DMS153 (cell line): Measurements from ENCODE around the gene NKD2.
"Not testable (repeated sequence)": the region's sequence is repeated elsewhere in the genome, so short reads cannot be mapped to it uniquely, and the experiment has no call there.

Experiments used
- DNase-seq: peaks from one replicate; lab custom pipeline; 2025; lab: John Stamatoyannopoulos, UW

NKD2 gene

DNA sequence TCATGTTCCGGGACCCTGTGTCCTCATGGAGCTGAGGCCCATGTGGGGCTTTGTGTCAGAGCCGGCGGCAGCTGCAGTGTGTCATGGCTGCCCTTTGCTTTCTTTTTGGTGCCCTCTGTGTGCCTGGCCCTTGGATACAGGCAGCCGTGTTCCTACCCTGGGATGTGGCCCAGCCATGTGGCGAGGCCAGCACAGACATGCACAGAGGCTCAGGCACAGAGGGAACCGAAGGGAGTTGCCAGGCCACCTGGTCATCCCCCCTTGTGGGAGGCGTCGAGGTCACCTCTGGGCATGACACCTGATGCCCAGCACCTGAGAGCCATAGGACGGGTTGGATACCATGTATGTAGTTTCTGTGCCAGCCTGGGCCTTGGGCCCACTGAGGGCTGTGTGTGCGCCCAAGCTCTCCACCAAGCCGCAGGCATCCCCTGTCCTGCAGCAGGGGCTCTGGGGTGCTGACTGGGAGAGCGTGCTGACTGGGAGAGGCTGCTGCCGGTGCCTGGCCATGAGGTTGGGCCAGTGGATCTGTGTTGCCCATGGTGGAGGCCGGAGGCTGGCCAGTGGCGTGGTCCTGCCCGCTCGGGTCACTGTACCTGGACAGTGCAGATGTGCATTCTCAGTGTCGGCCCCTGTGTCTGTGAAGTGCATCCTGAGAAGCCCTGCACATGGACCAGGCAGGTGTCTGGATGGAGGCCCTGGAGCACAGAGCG lies 4.8 kb downstream of the NKD2 start:
- no peak for DNase-seq

DNA sequence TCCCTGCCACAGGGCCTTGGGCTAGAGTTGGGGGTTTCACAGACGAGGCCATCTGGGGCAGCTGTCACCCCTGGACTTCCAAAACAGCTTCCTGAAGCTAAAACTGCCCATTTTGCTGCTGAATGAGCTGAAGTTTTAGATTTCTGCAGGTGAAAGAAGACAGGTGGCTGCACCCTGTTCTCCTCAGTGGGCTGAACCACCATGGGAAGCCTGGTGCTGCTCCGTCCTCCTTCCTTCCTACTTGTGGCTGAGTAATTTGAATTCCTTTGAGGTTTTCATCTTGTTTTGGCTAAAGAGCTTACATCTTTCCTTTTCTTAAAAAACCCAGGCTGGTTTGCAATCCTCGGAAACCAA lies 5.3 kb downstream of the NKD2 start:
- DNase-seq, result no peak

DNA sequence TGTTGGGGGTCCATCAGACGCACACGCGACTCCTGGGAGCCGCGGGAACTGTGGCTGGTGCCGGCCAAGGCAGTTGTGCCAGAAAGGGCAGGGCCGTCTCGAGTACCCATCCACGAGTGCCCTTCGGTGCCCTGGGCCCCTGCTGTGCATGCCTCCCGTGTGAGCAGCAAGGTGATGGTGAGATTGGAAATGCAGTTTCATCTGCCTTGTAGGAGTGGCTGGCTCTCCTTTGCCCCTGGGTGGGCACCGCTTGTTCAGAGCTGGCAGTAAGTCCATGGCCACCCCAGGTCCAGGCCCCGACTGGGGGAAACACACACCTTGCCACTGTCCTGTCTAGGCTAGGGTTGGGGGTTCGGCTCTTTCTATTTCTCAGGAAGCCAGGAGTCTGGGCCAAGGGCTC lies 5.7 kb downstream of the NKD2 start:
- no peak for DNase-seq

GRCh38 chr5:1014781-1015221 lies 6.2 kb downstream of the NKD2 start:
- DNase-seq, result no peak

- no peak for DNase-seq
Measured at GRCh38 chr5:1015507-1015906, 6.9 kb downstream of the NKD2 start.

DNA sequence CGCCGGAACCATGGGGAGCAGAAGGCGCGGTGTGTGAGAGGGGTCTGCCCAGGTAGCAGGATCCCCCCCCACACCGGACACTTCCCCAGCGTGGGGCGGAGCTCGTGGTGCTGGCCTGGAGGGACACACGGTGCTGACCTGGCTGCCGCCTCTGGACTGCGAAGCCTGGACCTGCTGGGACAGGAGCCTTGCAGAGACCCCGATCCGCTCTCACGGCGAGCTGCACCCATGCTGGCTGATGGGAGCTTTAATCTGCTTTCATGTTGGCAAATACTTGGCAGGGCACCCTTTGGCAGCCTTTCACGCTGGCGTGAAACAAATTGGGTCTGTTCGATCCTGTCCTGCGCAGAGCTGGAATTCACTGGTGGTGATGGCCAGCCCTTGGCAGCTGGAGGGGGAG lies 7.4 kb downstream of the NKD2 start:
- no peak for DNase-seq

- no peak for DNase-seq
Measured at GRCh38 chr5:1016476-1016875, 7.9 kb downstream of the NKD2 start.

DNA sequence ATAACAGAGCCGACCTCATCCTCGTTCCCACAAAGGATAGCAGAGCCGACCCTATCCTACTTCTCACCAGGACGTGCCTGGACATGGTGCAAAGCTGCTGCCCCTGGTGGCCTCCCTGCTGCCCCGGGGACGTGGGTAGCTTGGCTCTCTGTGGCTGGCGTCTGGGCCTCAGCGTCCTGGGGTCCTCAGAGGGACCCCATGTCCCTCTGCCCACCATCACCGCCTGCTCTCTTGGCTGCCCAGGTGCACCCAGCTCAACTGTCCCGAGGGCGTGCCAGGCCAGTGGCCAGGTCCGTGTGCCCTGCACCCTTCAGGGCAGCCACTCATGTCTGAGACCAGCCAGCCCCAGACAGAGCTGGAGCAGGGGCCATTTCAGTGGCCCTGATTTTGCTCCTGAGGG lies 8.5 kb downstream of the NKD2 start:
- no peak for DNase-seq

GRCh38 chr5:1017691-1018455 lies 9.3 kb downstream of the NKD2 start:
- no peak for DNase-seq

DNA sequence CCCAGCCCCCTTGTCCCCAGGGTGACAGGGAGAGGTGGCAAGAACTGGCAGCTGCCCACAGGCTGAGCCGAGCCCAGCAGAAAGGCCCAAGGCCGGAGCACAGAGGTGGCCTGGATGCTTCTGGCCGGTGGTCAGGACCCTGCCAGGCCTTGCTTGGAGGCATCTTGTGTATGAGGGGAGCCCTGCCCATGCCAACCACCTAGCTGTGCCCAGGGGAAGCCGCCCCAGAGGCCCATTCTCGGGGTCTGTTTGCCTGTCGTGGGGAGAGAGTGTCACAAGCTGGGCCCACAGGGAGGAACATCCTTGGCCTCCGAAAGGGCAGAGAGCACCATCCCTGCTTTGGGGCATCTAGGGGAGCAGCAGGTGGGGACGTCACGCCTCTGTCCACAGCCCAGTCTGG lies 10.0 kb downstream of the NKD2 start:
- DNase-seq, result no peak

- DNase-seq, result no peak
Measured at GRCh38 chr5:1019001-1019905, 10.7 kb downstream of the NKD2 start.

DNA sequence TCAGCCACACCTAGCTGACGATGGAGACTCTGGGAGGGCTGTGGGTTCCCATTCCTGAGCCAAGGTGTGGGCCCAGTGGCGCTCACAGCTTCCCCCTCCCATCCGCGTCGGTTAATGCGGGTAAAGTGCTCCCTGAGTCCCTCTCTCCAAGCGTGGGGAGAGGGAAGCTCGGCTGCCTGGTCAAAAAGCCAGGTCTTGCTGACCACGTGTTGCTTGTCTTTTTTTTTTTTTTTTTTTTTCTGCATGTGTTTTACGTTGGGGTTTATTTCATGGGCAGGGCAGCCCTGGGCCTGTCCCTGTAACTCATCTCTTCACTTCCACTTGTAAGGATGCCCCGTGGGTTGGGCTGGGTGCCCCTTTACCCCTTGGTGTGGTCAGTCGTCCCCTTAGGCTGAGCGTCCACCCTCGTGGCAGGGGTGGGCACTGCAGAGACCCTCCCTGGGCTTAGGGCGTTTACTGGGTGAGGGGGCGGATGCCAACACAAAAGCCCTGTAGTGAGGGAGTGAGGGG lies 11.9 kb downstream of the NKD2 start:
- no peak for DNase-seq

DNA sequence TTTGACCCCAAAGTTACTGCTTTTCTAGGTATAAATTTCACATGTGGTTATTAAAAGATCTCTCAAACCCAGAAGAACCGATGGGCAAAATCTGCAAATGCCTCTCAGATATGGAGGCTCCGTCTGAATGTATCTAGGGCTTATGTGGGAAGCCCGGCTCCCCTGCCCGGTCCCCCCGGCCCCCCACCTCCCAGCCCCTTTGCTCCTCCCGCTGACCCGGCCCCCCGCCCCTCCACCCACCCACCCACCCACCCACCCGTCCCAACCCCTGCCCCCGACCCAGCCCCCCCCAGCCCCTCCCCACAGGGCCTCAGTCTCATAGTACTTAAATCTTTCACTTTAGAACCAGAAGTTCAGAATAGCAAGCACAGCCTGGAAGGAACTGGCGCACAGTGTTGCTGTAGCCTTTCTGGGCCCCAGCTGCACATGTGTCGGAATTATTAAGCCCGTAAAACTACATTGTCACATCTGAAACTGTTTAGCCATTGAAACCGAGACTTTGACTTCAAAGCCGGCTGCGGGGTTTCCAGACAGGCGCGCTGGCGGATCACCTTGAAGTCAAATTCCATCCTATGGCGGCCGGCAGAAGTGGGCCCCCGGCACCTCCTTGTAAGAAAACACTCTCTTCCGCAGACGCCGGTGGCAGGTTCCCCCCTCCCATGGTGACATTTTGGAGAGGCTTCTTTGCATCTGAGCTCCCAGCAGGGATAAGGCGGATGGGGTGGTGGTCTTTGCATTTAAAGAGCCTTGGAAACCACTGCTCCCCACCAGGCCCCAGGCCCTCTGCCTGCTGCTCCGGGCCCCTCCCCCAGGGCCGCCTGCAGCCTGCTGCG lies 12.8 kb downstream of the NKD2 start:
- no peak for DNase-seq

GRCh38 chr5:1021969-1022336 lies 13.4 kb downstream of the NKD2 start:
- not testable (repeated sequence) for DNase-seq

DNA sequence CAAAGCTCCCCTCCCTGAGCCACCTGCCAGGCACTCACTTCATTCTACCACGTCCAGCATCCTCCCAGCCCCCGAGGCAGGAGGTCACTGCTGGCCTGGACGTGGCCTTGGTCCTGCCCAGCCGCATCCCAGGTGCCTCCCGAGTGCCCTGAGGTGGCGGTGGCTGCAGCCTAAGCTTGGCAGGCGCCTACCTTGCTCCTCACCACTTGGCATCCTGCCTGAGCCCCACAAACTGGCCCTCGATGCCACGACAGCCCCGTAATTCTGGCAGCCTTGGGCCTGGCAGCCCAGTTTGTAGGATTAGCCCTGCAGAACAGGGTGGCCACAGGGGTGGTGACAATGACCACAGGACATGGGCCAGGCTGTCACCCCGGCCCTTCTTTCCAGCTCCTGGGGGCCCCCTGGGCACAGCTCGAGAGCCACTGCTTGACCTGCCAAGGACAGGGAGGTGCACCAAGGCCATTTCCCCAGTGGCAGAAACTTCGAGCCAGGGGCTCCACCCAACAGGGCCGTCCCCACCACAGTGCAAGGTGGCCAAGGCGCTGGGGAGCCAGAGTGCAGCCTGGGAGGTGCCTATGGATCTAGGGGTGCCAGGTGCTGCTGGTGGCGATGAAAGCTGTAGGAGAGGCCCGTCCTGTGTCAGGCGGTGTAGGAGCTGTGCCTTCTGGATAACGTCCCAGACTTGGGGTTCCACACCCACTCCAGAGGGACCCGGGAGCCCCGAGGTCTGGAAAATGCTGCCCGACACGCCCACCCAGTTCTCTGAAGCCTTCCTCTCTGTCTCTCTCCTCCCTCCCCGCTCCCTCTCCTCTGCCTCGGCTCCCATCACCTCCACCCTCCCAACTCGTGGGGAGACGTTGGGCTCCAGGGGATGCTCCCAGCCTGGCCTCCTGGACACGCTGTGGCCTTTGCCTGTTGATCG lies 18.4 kb downstream of the NKD2 start:
- DNase-seq, result no peak

DNA sequence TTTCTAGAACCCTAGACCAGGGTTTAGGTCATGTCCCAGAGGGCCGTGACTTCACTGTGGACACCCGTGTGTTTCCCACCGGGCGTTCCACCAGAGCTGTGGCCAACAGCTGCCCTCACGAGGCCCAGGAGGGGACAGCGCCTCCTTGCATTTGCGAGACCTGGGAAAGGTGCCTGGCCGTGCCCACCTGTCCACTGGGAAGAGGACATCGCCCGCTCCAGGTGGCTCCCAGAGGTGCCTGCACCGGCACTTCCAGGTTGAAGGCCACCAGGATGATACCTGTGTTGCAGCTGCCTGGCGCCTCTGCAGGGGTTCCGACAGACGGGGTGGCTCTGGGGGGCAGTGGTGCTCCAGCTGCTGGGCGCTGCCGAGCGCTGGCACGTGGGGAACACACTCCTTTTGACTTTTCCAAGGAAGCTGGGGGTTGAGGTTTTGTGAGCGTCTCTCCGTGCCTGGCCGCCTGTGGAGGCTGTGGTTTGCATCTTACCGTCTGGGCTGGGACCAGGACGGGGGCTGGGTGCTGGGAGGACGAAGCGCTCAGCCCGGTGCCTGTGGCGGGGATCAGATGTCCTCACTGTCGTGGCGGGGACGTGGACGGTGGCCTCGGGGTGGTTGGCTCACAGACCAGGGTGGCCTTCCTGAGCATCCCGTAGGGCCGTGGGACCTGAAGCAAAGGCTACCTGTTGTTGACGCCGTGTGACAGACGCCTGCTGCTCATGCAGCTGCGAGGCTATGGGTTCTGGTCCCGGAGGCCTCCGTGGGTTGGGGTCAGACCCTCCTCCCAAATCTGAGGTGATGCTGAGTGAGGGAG lies 19.2 kb downstream of the NKD2 start:
- no peak for DNase-seq

DNA sequence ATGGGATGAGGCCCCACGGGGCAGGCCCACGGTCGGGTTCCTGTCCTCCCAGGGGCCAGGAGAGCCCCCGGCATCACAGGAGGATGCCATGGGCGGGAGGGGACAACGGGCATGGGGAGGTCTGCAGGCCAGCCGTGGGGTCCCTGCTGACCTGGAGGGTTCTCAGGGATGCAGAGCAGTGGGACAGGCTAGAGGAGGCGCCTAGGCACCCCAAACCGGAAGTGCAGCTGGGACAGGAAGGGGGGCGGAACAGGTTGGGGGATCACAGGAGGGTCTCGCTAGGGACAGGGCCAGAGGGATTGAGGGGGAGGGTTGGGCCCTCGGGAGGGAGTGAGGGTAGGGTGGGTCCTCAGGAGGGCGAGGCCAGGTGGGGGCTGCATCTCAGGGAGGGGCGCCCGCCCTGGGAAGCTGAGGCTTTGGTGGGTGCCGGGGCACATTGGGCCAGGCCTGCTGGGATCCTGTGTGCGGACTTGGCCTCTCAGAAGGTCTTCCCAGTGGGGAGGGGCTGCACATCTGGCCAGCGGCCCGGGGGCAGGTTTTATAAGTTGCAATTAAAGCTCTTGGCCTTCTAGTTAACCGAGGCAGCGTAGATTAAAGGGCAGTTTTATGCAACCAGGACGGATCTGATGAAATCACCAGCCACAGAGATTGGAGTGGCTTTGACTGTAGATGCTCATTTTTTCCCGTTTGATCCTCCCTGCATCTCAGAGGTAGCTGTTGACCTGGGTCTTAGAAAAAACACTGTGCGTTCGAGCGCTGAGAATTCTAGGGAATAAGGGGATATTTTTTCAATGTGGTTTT lies 20.1 kb downstream of the NKD2 start:
- no peak for DNase-seq

DNA sequence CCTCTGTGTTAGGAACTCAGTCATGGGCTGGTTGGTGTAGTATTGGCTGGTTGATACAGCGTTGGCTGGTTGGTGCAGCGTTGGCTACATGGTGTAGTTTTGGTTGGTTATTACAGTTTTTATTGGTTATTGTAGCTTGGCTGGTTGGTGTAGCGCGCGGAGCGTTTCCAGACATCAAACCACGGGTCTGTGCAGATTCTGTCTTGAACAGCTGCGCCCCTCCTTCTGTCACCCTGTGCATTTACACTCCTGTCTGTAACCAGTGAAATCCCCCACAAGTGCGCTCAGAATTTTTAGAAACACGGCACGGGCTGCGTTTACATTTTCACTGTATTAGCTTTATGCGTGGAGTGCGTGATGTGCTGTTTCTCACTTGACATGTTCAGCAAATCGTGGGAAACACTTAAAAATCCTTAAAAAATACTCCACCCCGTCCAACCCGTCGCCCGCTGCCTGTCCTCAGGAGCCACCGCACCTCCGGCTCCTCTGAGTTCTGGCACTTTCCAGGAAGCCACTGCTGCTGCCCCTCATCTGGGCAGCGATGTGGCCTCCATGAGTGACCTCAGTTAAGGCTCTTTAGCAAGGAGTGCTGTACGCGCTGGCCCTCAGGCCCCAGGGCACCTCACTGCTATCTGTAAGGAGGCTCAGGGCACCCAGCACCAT lies 20.8 kb downstream of the NKD2 start:
- DNase-seq, result no peak
